Lung (tissue), 12 donors: ENCODE results near the gene CCNQ. TPM values are rescaled to one million over a fixed set of nuclear protein-coding genes. Genes with fewer than 3 reads are reported as not detected.

Experiments
- ATAC-seq: fragments of 200-7000 bp; cut with Tn5 transposase; one replicate; pipeline ENCODE4 v1.9.1; 2020; ENCODE audit warnings: moderate number of reproducible peaks; ENCODE audit not compliant: insufficient read depth, low FRiP score
- DNase-seq, 3 donors: peaks; one replicate each; pipeline ENCODE4 v3.0.0-alpha.2; 2013 to 2017
- H3K27ac ChIP-seq, 2 donors: one replicate each; pipeline ENCODE4 v1.5.1; 2013; ENCODE audit warnings: mild to moderate bottlenecking in 2 of 2, moderate library complexity in 2 of 2, control low read depth in 1 of 2, inconsistent platforms in 1 of 2, low read depth in 1 of 2, low read length in 1 of 2
- H3K27me3 ChIP-seq, 3 donors: one replicate each; pipeline ENCODE4 v1.5.1; 2013; ENCODE audit warnings: low read length in 2 of 3; ENCODE audit not compliant: control insufficient read depth in 3 of 3, insufficient read depth in 3 of 3
- H3K36me3 ChIP-seq, 4 donors: one replicate each; pipeline ENCODE4 v1.5.1; 2013; ENCODE audit warnings: low read length in 4 of 4, mild to moderate bottlenecking in 1 of 4, moderate library complexity in 1 of 4; ENCODE audit not compliant: control insufficient read depth in 4 of 4, insufficient read depth in 4 of 4
- H3K4me1 ChIP-seq, 5 donors: one replicate each; pipeline ENCODE4 v1.5.1; 2013; ENCODE audit warnings: low read length in 5 of 5, mild to moderate bottlenecking in 2 of 5, moderate library complexity in 1 of 5; ENCODE audit not compliant: control insufficient read depth in 5 of 5, insufficient read depth in 5 of 5
- H3K4me3 ChIP-seq: one replicate; pipeline ENCODE4 v1.5.1; 2013; ENCODE audit warnings: mild to moderate bottlenecking, control low read depth, moderate library complexity
- H3K9ac ChIP-seq, 2 donors: one replicate each; pipeline ENCODE4 v1.5.1; 2013; ENCODE audit warnings: low read length in 2 of 2, control low read depth in 1 of 2; ENCODE audit not compliant: insufficient read depth in 1 of 2
- H3K9me3 ChIP-seq, 4 donors: one replicate each; pipeline ENCODE4 v1.5.1; 2013; ENCODE audit warnings: low read length in 3 of 4, mild to moderate bottlenecking in 1 of 4, moderate library complexity in 1 of 4; ENCODE audit not compliant: control insufficient read depth in 4 of 4, insufficient read depth in 3 of 4
- WGBS, 2 donors: extraction: QIAGEN DNeasy Blood & Tissue Kit; methylation state at CpG; one replicate each; pipeline ENCODE4 v1.1.7; 2013; 5-methylcytosine and 5-hydroxymethylcytosine counted together
- polyA plus RNA-seq, 2 donors: library from polyadenylated mRNA; stranded (reverse); fragments of 200-250 nt; gene quantifications; one replicate each; pipeline ENCODE4 v1.2.1, GENCODE V29; 2013
- total RNA-seq, 2 donors: library from RNA; depleted of rRNA in 1 of 2; stranded (reverse); fragments of >200 nt in 1 of 2; gene quantifications; one replicate each; pipeline ENCODE4 v1.2.1, GENCODE V29; 2014 to 2021
- TF ChIP-seq, protein P1 (sequence below): IDR thresholded peaks from 2 replicates; pipeline ENCODE4 v1.5.1; 2012; ENCODE audit warnings: mild to moderate bottlenecking; ENCODE audit errors: control extremely low read depth, extremely low read depth
- donor health status: control.
- donor health status: control.
- donor health status: Bipolar disorder and iron deficiency.
- donor health status: healthy.
- donor health status: DM: yes; HTN: yes; CAD: no.

The CCNQ gene
- total and polyA plus RNA-seq, 4 donors: 14.2 to 46.4 (median 24.9) TPM

DNA sequence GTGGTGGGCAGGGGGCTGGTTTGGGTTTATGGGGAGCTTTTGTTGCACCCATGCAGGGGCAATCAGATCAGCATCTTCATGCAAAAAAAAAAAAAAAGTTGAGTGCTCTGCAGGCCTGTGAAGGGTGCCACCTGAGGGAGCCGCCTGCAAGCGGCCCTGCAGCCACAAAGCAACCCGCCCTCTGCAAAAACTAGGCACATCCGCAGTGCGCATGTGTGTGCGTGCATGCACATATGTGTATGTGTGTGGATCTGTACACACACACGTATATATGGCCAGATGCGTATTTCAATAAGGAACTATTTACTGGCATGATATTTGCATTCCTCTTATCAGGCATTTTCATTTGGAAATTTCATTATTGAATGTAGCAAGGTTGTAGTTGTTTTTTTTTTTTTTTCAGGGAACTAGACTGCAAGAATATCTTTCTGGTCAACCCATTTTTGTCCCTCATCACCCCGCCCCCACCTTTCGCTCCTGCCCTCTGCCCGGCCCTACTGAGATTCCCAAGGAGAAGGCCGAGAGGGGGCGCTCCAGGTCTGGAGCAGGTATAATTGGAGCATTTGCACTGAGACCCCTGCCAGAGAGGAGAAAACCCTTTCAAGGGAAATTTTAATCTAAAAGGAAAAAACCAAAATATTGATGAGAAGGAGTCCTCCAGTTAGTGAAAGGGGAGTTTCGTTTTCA lies 18.1 kb downstream of the CCNQ start:
- WGBS, 2 donors: 78 to 88% methylated on average over 14 of the region's 14 CpGs
- TF ChIP-seq, protein P1, sequence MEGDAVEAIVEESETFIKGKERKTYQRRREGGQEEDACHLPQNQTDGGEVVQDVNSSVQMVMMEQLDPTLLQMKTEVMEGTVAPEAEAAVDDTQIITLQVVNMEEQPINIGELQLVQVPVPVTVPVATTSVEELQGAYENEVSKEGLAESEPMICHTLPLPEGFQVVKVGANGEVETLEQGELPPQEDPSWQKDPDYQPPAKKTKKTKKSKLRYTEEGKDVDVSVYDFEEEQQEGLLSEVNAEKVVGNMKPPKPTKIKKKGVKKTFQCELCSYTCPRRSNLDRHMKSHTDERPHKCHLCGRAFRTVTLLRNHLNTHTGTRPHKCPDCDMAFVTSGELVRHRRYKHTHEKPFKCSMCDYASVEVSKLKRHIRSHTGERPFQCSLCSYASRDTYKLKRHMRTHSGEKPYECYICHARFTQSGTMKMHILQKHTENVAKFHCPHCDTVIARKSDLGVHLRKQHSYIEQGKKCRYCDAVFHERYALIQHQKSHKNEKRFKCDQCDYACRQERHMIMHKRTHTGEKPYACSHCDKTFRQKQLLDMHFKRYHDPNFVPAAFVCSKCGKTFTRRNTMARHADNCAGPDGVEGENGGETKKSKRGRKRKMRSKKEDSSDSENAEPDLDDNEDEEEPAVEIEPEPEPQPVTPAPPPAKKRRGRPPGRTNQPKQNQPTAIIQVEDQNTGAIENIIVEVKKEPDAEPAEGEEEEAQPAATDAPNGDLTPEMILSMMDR: no peak
- ATAC-seq: no peak
- no peak for DNase-seq
- Histone ChIP-seq H3K4me1 (no peaks in the 10 kb centered on the region), H3K36me3 (no peaks in the 10 kb centered on the region), H3K27me3 (no peaks in the 10 kb centered on the region), H3K9ac (no peak overlapping the region), H3K9me3 (peaks cover 0 to 1% (median 0%) of the 10 kb centered on the region in 4 donors), H3K27ac (no peak overlapping the region), H3K4me3 (no peak overlapping the region)

DNA sequence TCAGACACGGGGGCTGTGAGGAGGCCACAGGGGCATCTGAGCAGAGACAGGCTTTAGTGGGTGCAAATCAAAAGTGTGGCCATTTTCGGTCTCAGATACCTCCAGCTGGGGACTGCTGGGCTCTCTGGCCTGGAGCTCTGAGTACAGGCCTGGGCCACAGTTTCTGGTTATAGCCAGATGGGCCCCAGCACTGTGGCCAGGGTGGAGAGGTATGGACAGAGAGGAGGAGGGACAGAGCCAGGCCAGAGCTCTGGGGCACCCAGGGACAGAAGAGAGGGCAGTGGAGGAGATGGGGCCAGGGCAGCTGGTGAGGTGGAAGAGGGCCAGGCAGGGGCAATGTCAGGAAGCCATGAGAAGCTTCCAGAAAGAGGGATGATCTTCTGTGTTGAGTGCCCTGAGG lies 20.1 kb downstream of the CCNQ start:
- no peak overlapping the region for H3K4me3 ChIP-seq
- WGBS, 2 donors: 73 to 83% methylated on average over 1 to 2 of the region's 2 CpGs
- no peaks in the 10 kb centered on the region for H3K36me3 ChIP-seq
- no peak overlapping the region for H3K9ac ChIP-seq
- H3K9me3 ChIP-seq: peaks cover 0 to 1% (median 0%) of the 10 kb centered on the region in 4 donors
- ATAC-seq (no peak), DNase-seq (no peak)
- no peak overlapping the region for H3K27ac ChIP-seq
- TF ChIP-seq, protein P1: no peak
- no peaks in the 10 kb centered on the region for H3K27me3 ChIP-seq
- no peaks in the 10 kb centered on the region for H3K4me1 ChIP-seq

DNA sequence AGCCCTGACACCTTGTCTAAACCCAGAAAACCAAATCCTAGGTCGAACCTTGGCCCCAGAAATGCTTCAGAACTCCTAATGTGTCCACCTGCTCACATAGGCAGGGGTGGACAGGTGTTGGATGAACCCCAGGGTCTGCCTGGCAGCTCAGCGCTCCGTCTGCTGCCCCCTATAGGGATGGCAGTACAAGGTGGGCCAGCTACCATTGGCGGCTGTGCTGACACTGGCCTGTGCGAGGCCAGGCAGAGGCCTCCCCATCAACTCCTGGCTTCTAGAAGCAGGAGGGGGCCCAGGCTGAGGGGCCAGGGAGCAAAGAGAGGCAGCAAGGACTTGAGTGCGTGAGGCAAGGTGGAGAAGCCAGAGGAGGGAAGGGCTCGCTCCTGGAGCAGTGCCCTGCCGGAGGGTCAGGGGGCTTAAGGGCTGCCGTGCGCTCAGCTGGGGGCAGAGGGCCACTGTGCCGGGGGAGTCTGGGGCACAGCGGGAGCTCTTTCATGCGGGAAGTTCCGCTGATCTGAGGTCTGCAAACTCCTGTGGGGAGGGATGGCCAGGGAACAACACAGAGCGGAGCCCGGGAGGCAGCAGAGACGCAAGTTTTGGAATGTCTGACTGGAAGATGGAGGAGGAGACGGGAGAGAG lies 20.6 kb downstream of the CCNQ start:
- 79 to 93% methylated on average over 17 to 18 of the region's 18 CpGs for WGBS, 2 donors
- Histone ChIP-seq H3K36me3 (no peaks in the 10 kb centered on the region), H3K27ac (no peak overlapping the region), H3K4me1 (no peaks in the 10 kb centered on the region), H3K27me3 (no peaks in the 10 kb centered on the region), H3K9me3 (peaks cover 0 to 1% (median 0%) of the 10 kb centered on the region in 4 donors), H3K9ac (no peak overlapping the region), H3K4me3 (no peak overlapping the region)
- DNase-seq (no peak), ATAC-seq (no peak)
- TF ChIP-seq, protein P1: no peak
